Left colon (tissue), 2 donors: ENCODE results near the gene AIP. TPM values are rescaled to one million over a fixed set of nuclear protein-coding genes. Genes with fewer than 3 reads are reported as not detected.
"Not testable (repeated sequence)": the region's sequence is repeated elsewhere in the genome, so short reads cannot be mapped to it uniquely, and the experiment has no call there.

Source experiments
- ATAC-seq: fragments of 200-7000 bp; cut with Tn5 transposase; one replicate; pipeline ENCODE4 v1.9.1; 2020; ENCODE audit warnings: mild to moderate bottlenecking, moderate library complexity
- DNase-seq, 2 donors: peaks; one replicate each; pipeline ENCODE4 v3.0.0-alpha.2; 2020
- intact Hi-C, 2 donors: fragments of 100-400 bp; cut with DNase I in 1 of 2; cut with micrococcal nuclease in 1 of 2; formaldehyde crosslinking; loops; one replicate each; pipeline versions ENCODE4 v1.11.2 to v1.14.0; 2022; cut with DNase I, micrococcal nuclease
- total RNA-seq, 2 donors: library from RNA; stranded (reverse); fragmentation: NEBNext Ultra II Directional; extraction: Animal tissue kit (Norgen Biotek cat#: 25700); gene quantifications; one replicate each; pipeline ENCODE4 v1.2.1, GENCODE V29; 2021
- donor health status: DM: no; HTN: no; CAD: no.
- donor health status: DM: yes; HTN: yes; CAD: no.

The AIP gene
- total RNA-seq, 2 donors from 2014 or later, result 31.4 to 49.6 TPM

DNA sequence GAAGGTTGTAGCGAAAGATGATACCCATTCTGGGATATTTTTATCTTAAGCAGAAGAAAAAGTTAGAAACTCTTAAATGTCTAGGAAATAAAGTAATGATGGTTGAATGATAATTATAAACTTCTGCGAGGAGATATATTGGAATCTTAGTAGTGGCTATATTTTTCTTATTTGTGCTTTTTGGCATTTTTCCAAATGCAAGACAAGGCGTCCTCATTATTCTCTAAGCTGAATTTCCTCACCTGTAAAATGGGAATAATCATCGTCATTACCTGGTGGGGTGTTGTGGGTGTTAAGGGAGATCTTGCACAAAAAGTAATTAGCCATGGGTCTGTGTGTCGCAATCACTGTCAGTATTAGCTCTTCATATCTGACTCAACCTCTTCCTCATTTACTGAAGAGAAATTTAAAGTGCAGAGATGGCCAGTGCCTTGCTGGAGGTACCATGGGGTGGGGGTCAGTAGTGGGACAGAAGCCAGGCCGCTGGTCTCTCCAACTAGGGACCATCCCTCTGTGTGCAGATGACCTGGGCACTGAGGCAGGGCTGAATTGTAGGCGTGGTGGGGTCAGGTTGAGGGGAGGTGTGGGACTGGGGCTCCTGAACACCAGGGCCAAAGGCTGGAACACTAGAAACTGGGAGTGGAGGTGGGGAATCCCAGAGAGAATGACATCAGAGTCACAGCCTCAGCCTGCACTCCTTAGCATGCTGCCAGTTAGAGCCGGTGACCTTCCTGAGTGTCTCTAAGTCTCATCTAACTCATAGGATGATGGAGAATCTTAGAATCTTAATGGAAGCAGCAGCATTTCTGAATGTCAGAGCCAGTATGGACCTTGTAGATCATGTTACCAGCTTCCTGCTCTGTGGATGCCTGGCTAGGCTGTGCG is 18.2 kb downstream of the AIP start:
- ATAC-seq, result no peak
- DNase-seq, result no peak
- intact Hi-C loops, result loop anchor here in 1 of 2 donors (10.0 kb wide), 1 partner anchor 106 kb away; the partner anchor contains the start of gene RAD9A

DNA sequence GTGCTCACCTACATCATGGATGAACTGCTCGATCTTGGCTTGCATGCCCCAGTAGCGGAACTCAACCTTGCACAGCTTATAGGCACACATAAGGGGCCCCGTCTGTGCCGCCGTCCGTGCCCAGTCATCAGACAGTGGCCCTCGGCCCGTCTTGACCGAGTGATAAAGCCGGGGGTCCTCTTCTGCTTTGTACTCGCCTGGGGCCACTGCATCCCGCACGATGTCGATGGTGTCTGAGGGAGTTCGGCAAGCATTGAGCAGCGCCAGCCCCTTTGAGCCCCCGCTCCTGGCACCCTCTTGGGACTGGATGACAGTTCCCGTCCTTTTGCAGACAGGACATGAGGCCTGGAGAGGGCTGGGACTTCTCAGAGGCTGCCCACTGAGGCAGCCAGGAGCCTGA is 19.0 kb downstream of the AIP start:
- DNase-seq (no peak), ATAC-seq (no peak)
- intact Hi-C loops, result loop anchor here in 1 of 2 donors (10.0 kb wide), 1 partner anchor 107 kb away; the partner anchor contains the start of gene RAD9A

DNA sequence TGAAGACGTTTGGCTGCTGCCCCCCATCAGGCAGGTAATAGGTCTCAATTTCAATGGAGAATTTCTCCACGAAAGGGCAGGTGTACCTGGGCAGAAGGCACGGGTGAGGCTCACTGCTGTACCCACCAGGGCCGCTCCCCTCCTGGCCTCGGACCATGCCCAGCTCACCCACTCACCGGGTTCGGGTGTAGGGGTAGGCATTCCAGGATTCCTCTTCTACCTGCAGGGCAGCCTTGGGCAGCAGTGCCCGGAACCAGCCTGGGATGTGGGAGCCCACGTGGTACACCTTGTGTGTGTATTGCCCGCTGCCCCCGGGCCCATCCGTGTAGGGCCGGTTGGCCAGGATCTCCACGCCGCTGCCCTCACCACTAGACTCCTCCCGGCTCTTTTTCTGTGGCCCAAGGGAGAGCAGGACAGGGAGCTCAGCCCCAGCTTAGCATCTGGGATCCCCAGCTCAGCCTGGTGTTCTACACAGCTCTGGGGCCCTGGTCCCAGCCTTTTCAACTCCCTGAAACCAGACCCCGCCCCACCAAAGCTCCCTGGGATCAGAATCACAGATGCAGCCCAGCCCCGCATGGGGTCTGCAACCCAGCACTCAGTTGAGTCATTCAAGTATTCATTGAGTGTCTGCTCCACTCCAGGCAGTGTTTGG is 19.6 kb downstream of the AIP start:
- ATAC-seq, result no peak
- intact Hi-C loops, result loop anchor here in 1 of 2 donors (10.0 kb wide), 1 partner anchor 108 kb away; the partner anchor contains the start of gene RAD9A
- DNase-seq, result no peak

DNA sequence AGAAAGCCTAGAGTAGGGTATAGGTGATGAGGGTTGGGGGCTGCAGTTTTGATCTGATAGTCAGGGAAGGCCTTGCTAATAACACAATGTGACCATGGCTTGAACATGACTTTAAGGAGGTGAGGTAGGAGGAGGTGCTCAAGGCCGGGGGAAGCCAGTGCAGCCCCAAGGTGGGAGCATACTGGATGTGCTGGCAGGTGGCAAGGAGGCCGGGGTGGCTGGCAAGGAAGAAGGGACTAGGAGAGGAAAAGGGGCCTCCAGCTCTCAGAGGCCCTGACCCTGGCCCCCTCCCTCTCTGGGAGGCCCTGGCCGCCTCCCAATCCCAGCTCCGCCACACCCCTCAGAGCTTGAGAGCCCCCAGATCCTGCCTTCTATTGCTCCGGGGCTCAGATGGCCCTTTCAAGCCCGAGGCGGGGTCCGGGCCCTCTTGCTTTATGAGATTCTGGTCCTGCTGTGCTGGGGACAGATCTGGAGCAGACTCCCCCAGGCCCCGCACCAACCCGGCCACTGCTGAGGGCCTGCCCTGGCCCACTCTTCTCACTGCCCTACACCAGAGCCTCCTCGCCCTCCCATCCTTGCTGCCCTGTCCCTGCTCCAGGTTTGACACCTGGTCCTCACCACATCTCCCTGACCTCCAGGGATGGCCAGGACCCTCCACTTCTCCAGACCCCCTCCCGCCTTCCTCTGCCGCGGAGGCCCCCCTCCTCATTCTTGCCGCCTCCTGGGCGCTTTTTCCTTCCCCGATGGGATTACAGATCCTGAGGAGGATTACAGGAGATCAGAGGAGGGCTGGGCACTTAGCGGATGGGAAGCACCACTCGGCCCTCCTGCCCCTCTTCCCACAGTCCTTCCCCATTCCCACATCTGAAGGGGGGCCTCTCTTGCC is 20.5 kb downstream of the AIP start:
- intact Hi-C loops, result loop anchor here in 1 of 2 donors (10.0 kb wide), 1 partner anchor 109 kb away; the partner anchor contains the start of gene RAD9A
- DNase-seq, result no peak

DNA sequence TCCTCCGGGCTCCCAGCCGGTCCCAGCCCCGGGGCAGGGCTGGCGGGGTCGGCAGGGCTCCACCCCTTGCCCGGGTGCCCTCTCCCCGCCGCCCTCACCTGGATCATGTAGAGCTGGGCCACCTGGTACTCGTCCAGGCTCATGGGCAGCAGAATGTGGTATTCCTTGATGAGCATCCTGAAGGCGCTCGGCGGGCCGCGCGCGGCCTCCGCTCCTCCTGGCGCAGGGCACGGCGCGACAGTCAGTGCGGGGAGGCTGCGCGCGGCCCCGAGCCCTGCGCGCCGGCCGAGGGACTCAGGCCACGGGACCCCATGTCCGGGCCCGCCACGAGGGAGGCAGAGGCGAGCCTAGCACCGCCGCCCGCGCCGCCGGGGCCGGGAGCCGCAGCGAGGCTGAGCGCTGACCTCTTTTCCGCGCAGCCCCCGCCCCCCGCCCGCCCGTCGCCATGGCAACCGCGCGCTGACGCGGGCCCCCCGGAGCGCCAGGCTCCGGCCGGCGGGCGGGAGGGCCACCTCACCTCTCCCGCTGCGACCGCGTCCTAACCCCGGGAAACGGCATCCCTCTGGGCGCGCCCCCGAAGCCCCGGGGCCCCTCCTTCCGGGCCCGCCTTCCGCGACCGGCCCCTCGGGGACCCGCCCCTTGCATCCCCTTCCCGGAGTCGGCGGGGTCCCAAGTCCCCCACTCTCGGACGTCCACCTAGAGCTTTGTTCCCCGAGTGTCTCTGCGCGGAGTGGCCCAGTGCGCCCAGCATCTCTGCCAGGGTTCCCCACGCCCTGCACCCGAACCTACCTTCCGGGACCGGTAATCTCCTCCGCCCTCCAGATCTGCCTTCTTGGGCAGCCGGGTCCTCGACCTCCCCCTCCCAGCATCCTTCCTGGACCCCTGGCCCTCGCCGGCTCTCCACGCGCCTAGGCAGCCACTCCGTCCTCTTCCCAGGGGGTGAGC is 21.5 kb downstream of the AIP start:
- DNase-seq, result peak in 1 of 2 donors; percentile 53
- intact Hi-C loops, result loop anchor here in 1 of 2 donors (10.0 kb wide), 1 partner anchor 109 kb away; the partner anchor contains the start of gene RAD9A
- no peak for ATAC-seq

More for the DNA sequence above, 20.5 kb downstream of the AIP start:
- ATAC-seq, result no peak

DNA sequence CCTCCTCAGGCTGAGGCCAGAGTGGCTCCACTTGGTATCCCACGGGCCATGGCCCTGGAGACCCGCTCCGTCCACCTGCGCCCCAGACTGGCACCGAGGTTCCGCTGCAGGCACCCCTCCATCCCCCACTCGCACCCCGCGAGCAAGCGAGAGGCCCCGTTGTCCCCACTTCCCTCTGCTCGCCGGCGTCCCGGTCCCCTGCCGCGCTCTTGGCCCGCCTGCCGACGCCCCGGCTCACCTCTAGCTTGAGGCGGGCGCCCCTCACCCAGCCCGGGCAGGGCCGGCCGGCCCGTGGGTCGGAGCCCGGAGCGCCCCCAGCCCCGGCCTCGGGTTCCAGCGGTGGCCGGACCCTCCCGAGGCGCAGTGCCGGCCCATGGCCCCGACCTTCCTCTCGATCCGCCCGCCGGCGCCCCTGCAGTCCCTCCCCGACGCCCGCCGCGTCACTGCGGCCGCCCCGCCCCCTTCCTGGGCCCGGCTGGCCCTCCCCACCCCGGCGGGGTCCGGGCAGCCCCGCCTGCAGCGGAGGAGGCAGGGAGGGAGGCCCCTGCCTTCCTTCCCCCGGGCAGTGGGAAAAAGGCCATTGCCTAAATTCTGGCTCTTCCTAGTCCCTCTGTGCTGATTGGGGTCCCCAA is 22.2 kb downstream of the AIP start, which contains the start of gene PITPNM1:
Gene PITPNM1, minus strand, starts transcription at position 414 of the 632 bp plus-strand sequence. CDS start 1,183 bp downstream, outside the sequence.
- peak; percentile 45 for ATAC-seq
- intact Hi-C loops, result loop anchor here in 1 of 2 donors (10.0 kb wide), 1 partner anchor 110 kb away; the partner anchor contains the start of gene RAD9A
- peak; percentile 73 to 87 for DNase-seq

DNA sequence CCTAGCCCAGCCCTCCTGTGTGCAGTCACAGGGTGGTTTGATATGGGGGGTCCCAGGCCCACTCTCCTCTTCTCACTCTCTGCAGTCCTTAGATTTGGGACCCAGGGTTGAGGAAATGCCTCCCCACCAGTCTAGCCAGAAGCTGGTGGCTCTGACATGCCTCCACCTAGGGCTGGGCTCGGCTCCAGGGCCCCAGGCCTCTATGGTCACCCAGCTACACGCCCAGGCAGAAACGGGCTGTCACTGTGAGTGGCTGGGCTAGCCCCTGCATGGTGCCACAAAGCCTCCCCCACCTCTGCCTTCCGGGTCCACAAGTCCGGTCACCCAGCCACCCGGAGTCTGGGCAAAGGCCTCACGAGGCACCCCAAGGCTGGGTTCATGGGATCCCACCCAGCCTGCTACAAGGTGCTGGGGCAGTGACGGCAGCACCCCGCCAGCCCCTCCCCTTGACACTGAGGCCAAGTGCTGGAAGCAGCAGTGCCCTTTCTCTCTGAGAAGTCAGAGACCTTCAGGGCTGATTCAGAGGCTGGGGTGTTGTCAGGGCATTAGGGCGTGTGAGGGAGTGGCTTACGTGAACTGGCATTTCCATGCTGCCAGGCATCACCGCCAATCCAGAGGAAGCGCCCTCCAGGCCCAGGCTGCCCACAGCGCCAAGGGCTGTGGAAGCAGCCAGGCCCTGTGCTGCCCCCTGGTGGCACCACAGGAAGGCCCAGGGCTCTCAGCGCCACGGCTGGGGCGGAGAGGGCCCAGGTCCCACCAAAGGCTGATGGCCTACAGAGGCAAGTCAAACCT is 23.0 kb downstream of the AIP start:
- intact Hi-C loops, result loop anchor here in 1 of 2 donors (10.0 kb wide), 1 partner anchor 111 kb away; the partner anchor contains the start of gene RAD9A
- ATAC-seq (peak; percentile 55), DNase-seq (peak; percentile 94 to 97)

DNA sequence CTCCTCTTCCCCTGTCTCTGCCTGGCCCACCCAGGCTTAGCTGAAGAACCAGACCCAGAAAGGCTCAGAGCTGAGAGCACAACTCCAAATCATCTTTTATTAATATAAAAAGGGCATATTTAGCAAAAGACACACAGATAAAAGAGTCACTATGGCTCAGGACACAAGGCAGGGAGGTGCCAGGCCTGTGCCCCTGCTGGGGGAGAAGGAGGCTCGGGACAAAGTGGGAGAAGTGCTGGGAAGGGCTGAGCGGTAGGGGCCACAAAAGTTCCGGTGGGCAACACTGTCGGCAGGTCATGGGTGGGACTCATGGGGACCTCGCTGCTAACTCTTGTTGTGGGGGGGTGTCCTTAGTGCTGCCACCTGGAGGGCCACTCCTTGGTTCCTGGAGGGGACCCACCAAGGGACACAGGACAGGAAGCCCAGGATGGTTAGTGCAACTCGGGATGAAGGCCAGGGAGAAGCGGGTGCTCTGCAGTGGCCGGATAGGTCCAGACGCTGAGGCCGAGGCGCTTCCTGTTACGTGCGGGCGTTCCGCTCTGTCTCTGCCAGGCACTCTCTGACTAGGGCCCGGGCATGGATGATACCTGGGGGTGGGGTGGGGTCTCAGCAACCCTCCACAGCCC is 23.7 kb downstream of the AIP start:
- no peak for ATAC-seq
- peak in 1 of 2 donors; percentile 66 for DNase-seq
- intact Hi-C loops, result loop anchor here in 1 of 2 donors (10.0 kb wide), 1 partner anchor 112 kb away; the partner anchor contains the start of gene RAD9A

DNA sequence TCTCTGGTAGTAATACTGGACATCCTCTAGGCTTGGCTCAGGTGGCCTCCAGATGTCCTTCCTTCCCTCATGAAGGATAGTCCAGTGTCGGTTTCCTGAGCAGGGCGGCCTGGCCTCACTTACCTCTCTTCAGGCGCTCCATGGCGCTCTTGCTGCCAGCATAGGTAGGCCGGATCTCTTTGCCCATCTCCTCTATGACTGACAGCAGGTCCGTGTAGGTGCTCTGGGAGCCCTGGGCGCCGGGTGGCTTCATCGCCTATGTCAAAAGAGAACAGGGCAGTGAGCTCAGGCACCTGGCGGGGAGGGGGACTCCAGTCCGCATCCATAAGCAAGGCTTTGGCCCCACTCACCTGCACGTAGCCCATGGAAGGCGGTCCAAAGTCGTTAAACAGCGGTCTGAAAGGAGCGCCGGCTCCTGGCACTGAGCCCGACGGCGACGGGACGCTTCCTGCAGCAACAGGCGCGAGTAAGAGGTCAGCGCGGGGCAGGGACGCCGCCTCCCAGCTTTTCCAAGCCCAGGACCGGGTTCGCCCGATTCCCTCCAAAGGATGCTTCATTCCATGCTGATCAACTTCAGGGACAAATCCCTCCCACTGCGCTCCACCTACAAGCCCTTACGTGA is 24.5 kb downstream of the AIP start:
- DNase-seq (peak in 1 of 2 donors; percentile 90), ATAC-seq (peak; percentile 34)
- intact Hi-C loops, result loop anchor here in 1 of 2 donors (10.0 kb wide), 1 partner anchor 113 kb away; the partner anchor contains the start of gene RAD9A

DNA sequence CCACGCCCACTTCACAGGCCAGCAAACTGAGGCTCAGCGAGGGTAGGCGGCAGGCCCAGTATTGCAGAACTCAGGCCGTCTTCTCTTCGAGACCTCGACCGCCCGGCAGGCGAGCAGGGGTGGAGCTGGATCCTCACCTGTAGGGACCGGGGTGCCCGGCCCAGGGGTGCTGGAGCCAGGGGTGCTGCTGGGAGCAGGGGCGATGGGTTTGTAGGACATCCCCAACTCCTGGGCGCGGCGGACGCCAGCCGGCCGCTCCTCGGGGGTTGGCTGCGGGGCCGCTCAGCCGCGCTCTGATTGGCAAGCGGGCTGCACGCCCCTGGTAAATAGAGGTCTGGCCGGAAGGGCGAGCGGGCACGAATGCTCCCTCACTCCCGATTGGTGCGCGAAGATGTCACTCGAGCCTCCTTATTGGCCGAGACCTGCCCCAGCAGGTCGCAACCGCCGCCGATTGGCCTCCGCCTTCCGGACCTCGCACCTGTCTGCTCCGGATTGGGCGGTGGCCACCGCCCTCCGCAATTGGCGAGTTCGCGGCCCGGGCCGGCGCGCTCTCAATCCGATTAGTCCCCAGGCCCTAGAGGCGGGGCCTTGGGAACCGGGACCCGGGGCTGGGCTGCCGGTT is 25.1 kb downstream of the AIP start, which contains the start of gene CDK2AP2:
Gene CDK2AP2, minus strand, starts transcription at position 299 of the 622 bp plus-strand sequence. Its CDS starts 80 bp downstream, at position 219.
- intact Hi-C loops, result loop anchor here in 1 of 2 donors (10.0 kb wide), 1 partner anchor 113 kb away; the partner anchor contains the start of gene RAD9A
- peak; percentile 63 for ATAC-seq

DNA sequence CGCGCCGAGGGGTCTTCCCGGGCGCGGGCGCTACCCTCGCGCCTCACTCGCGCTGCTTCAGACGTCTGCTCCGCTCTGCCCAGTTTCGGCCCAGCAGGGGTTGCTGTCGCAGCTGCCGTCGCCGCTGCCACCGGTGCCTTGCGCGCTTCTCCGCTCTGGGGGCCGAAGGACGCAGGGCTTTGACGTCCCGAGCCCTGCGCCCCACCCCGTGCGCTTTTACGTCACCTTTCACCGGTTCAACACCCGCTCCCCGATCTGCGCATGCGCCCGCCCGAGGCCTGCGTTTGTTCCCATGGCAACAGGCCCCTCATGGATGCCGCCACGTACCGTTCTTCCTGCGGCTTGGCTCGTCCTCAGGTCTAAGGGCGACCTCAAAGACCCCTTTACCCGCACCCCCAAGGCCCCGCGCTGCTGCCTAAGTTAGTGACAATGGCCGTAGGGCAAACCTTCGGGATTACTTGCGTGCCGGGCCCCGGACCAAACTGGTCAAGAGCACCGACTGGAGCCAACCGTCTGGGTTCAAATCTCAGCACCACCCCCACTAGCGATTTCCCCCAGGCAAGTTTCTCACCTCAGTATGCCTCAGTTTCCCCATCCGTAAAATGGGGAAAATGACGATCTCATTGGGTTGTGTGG is 25.8 kb downstream of the AIP start:
- intact Hi-C loops, result loop anchor here in 1 of 2 donors (10.0 kb wide), 1 partner anchor 114 kb away; the partner anchor contains the start of gene RAD9A
- ATAC-seq (peak; percentile 38), DNase-seq (peak; percentile 97 to 100)

More for the DNA sequence above, 25.1 kb downstream of the AIP start, which contains the start of gene CDK2AP2:
- peak; percentile 99 to 100 for DNase-seq

DNA sequence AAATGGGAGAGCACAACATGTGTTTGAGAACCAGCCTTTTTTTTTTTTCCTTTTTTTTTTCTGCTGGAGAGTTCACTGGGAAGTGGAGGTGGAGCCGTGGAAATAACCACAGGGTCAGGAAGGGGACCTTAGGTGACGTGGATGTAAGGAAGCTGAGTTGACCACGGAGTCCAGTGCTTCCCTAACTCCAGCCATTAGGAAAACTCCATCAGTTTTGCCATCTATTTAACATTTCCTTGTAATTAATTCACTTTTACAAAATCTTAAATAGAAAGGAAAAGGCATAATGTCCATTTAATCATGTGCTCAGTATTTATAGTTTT is 27.2 kb downstream of the AIP start:
- ATAC-seq (no peak), DNase-seq (no peak)
- intact Hi-C loops, result no loop called here

DNA sequence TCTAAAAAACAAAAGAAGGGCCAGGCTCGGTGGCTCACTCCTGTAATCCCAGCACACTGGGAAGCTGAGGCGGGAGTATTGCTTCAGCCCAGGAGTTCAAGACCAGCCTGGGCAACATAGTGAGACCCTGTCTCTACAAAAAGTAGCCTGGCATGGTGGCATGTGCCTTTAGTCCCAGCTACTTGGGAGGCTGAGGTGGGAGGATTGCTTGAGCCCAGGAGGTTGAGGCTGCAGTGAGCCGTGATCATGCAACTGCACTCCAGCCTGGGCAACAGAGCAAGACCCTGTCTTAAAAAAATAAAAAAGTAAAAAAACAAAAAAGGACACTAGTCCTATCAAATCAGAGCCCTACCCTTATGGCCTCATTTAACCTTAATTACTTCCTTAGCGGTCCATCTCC is 28.7 kb downstream of the AIP start:
- intact Hi-C loops, ATAC-seq, DNase-seq: not testable (repeated sequence)

DNA sequence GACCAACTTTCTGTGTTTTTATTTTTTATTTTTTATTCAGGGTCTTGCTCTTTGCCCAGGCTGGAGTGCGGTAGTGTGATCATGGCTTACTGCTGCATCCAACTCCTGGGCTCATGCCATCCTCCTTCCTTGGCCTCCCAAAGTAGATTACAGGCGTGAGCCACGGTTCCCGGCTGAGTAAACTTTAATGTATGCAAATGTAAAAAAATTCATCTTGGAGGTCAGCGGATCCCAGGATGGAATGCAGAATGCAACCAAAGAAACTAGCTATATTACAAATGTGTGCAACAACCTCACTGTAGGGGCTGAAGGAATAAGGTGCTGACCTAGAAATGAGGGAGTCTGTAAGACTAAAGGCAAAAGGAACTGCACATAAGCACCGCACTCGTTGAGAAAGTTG is 31.3 kb downstream of the AIP start:
- no peak for DNase-seq
- ATAC-seq, result no peak
- intact Hi-C loops, result no loop called here
